ENCODE measurements around the gene FAM193B.

GRCh38 chr5:177594071-177594470 is 39.7 kb upstream of the FAM193B start:
- no peak for TF ChIP-seq JUND (IDR thresholded peaks at IDR 0.05)
- TF ChIP-seq MAX (IDR thresholded peaks at IDR 0.05; ENCODE audit: low read depth): no peak
- TF ChIP-seq CTCF (IDR thresholded peaks at IDR 0.05): no peak
- TF ChIP-seq USF1 (IDR thresholded peaks at IDR 0.05; ENCODE audit: borderline replicate concordance, low read depth): no peak
